ENCODE measurements around the gene TMOD2. TPM values are rescaled to one million over a fixed set of nuclear protein-coding genes. Genes with fewer than 3 reads are reported as not detected.
A peak's percentile ranks its signal among the peaks of the same experiment; 100 is the strongest.

The TMOD2 gene
- total and polyA plus RNA-seq, 7 experiments from 2014 or later: 1.4 to 17.1 (median 10.7) TPM

DNA sequence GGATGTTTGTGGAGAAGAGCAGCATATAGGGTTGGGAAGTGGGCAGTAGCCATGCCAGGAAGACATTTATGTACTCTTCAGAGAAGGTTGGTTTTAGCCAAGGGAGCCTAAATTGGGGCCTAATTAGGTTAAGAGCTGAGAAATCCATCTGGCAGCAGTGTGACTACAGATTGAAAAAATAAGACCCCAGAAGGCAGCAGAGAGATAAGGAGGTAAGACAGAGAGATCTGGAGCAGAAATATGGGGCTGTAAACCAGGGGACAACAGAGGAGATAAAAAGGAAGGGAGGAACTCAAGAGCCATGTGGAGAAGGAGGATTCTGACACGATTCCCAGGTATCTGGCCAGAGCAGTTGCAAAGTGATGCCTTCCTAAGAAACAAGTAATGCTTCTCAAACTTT is 37.2 kb upstream of the TMOD2 start:
- ATAC-seq (no peak), DNase-seq (no peak)
- intact Hi-C loops (cut with micrococcal nuclease): no loop called here
- Mint-ChIP-seq H3K4me1 (peaks cover 0 to 3% (median 0%) of the 10 kb centered on the region in 7 donors), H3K9me3 (no peaks in the 10 kb centered on the region), H3K27me3 (no peaks in the 10 kb centered on the region), H3K4me3 (no peak overlapping the region), H3K27ac (no peak overlapping the region), H3K36me3 (peaks cover 0 to 9% (median 0%) of the 10 kb centered on the region in 5 donors)
- Histone ChIP-seq H3K4me1 (ENCODE audit: control insufficient read depth in 2 of 2, insufficient read depth in 2 of 2, low read length in 2 of 2) (no peaks in the 10 kb centered on the region), H3K9me3 (ENCODE audit: control insufficient read depth in 2 of 3, low read length in 3 of 3) (no peaks in the 10 kb centered on the region), H3K4me3 (ENCODE audit: low read length) (no peak overlapping the region), H3K27me3 (ENCODE audit: control insufficient read depth in 2 of 2, insufficient read depth in 2 of 2, low read length in 2 of 2) (no peaks in the 10 kb centered on the region), H3K27ac (ENCODE audit: low read depth, low read length) (no peak overlapping the region), H3K36me3 (ENCODE audit: control insufficient read depth in 2 of 3, insufficient read depth in 3 of 3, low read length in 3 of 3) (no peaks in the 10 kb centered on the region)
- ChIA-PET POLR2A (interaction anchor here (0.8 kb wide), 1 partner anchor 23 kb away, joined by 4 read pairs; the partner anchor contains the start of gene LYSMD2), CTCF (no interaction called here)

DNA sequence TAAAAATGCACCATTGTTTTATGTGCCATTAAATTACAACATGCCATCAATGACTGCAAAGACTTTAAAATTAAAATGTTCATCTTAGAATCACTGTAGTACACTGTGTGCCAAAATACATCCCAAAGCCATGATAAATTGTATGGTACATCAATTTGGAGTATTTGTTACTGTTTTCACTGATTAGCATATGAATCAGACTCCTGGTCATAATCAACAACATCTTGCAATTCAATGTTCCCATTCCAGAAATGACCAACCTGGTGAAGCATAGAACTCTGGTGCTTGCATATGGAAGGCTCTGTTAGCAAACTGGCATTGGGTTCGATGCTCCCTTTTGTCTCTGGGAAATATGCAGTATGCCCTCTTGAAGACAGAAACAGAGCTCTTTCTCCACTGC is 36.5 kb upstream of the TMOD2 start:
- Mint-ChIP-seq H3K4me3 (no peak overlapping the region), H3K4me1 (peaks cover 0 to 3% (median 0%) of the 10 kb centered on the region in 7 donors), H3K27me3 (no peaks in the 10 kb centered on the region), H3K9me3 (no peaks in the 10 kb centered on the region), H3K36me3 (peaks cover 0 to 9% (median 0%) of the 10 kb centered on the region in 5 donors), H3K27ac (no peak overlapping the region)
- intact Hi-C loops (cut with micrococcal nuclease): no loop called here
- no peaks in the 10 kb centered on the region for H3K4me1 ChIP-seq (ENCODE audit: control insufficient read depth in 2 of 2, insufficient read depth in 2 of 2, low read length in 2 of 2)
- POLR2A ChIA-PET: no interaction called here
- CTCF ChIA-PET: no interaction called here
- DNase-seq: no peak
- H3K9me3 ChIP-seq (ENCODE audit: control insufficient read depth in 2 of 3, low read length in 3 of 3): no peaks in the 10 kb centered on the region
- no peak for ATAC-seq
- no peak overlapping the region for H3K4me3 ChIP-seq (ENCODE audit: low read length)
- no peaks in the 10 kb centered on the region for H3K36me3 ChIP-seq (ENCODE audit: control insufficient read depth in 2 of 3, insufficient read depth in 3 of 3, low read length in 3 of 3)
- no peaks in the 10 kb centered on the region for H3K27me3 ChIP-seq (ENCODE audit: control insufficient read depth in 2 of 2, insufficient read depth in 2 of 2, low read length in 2 of 2)
- no peak overlapping the region for H3K27ac ChIP-seq (ENCODE audit: low read depth, low read length)

DNA sequence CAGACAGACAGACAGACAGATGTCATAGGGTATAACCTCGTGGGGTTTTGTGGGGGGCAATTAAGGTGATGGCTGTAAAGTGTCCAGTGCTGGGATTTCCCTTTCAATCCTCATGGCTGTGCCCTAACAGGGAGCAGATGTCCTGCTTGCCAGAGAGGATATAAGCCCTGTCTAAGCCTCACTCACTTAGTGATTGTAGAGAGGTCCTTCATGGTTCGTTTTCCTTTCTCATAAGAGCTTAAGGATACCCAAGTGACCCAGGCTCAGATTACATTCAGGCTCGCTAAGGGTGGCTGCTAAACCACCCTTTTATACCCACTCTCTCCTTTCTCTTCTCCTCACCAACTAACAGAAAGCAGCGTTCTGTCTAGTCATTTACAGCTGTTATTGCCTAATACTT is 33.2 kb upstream of the TMOD2 start:
- Histone ChIP-seq H3K4me1 (ENCODE audit: control insufficient read depth in 2 of 2, insufficient read depth in 2 of 2, low read length in 2 of 2) (no peaks in the 10 kb centered on the region), H3K36me3 (ENCODE audit: control insufficient read depth in 2 of 3, insufficient read depth in 3 of 3, low read length in 3 of 3) (peaks cover 0 to 20% (median 0%) of the 10 kb centered on the region in 3 experiments), H3K27ac (ENCODE audit: low read depth, low read length) (no peak overlapping the region), H3K4me3 (ENCODE audit: low read length) (no peak overlapping the region), H3K27me3 (ENCODE audit: control insufficient read depth in 2 of 2, insufficient read depth in 2 of 2, low read length in 2 of 2) (no peaks in the 10 kb centered on the region), H3K9me3 (ENCODE audit: control insufficient read depth in 2 of 3, low read length in 3 of 3) (no peaks in the 10 kb centered on the region)
- peak overlapping the region in 6 of 9 donors; percentile 16 to 82 (median 62) for H3K27ac Mint-ChIP-seq
- H3K4me1 Mint-ChIP-seq: peaks cover under 1 to 13% (median 6%) of the 10 kb centered on the region in 7 donors
- no peak overlapping the region for H3K4me3 Mint-ChIP-seq
- no peaks in the 10 kb centered on the region for H3K9me3 Mint-ChIP-seq
- ChIA-PET POLR2A (no interaction called here), CTCF (no interaction called here)
- peaks cover 6 to 24% (median 16%) of the 10 kb centered on the region in 5 donors for H3K36me3 Mint-ChIP-seq
- no peak for ATAC-seq
- intact Hi-C loops (cut with micrococcal nuclease): no loop called here
- DNase-seq: no peak
- no peaks in the 10 kb centered on the region for H3K27me3 Mint-ChIP-seq

DNA sequence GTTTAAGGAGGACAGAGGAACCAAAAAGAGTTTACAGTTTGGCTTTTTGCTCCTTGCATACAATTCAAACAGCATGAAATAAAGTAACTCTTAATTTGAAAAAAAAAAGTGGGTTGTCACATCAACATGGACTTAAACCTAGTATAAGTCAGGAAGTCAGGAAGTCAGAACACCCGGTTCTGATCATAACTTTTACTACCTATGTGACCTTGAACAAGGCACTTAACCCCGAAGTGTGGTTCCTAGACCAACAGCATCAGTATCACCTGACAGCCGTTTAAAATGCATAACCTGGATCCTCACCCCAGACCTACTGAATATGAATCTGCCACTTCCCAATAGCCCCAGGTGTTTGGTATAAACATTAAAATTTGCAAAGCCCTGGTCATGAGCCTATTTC is 32.7 kb upstream of the TMOD2 start:
- peaks cover 6 to 24% (median 17%) of the 10 kb centered on the region in 5 donors for H3K36me3 Mint-ChIP-seq
- H3K4me3 Mint-ChIP-seq: no peak overlapping the region
- peak overlapping the region in 2 of 9 donors; percentile 16 to 72 for H3K27ac Mint-ChIP-seq
- Histone ChIP-seq H3K27ac (ENCODE audit: low read depth, low read length) (no peak overlapping the region), H3K4me1 (ENCODE audit: control insufficient read depth in 2 of 2, insufficient read depth in 2 of 2, low read length in 2 of 2) (no peaks in the 10 kb centered on the region), H3K9me3 (ENCODE audit: control insufficient read depth in 2 of 3, low read length in 3 of 3) (no peaks in the 10 kb centered on the region), H3K27me3 (ENCODE audit: control insufficient read depth in 2 of 2, insufficient read depth in 2 of 2, low read length in 2 of 2) (no peaks in the 10 kb centered on the region), H3K4me3 (ENCODE audit: low read length) (no peak overlapping the region), H3K36me3 (ENCODE audit: control insufficient read depth in 2 of 3, insufficient read depth in 3 of 3, low read length in 3 of 3) (peaks cover 0 to 22% (median 0%) of the 10 kb centered on the region in 3 experiments)
- no peaks in the 10 kb centered on the region for H3K9me3 Mint-ChIP-seq
- ChIA-PET CTCF (no interaction called here), POLR2A (no interaction called here)
- DNase-seq: no peak
- no peaks in the 10 kb centered on the region for H3K27me3 Mint-ChIP-seq
- intact Hi-C loops (cut with micrococcal nuclease): no loop called here
- ATAC-seq: no peak
- H3K4me1 Mint-ChIP-seq: peaks cover 3 to 17% (median 6%) of the 10 kb centered on the region in 7 donors

DNA sequence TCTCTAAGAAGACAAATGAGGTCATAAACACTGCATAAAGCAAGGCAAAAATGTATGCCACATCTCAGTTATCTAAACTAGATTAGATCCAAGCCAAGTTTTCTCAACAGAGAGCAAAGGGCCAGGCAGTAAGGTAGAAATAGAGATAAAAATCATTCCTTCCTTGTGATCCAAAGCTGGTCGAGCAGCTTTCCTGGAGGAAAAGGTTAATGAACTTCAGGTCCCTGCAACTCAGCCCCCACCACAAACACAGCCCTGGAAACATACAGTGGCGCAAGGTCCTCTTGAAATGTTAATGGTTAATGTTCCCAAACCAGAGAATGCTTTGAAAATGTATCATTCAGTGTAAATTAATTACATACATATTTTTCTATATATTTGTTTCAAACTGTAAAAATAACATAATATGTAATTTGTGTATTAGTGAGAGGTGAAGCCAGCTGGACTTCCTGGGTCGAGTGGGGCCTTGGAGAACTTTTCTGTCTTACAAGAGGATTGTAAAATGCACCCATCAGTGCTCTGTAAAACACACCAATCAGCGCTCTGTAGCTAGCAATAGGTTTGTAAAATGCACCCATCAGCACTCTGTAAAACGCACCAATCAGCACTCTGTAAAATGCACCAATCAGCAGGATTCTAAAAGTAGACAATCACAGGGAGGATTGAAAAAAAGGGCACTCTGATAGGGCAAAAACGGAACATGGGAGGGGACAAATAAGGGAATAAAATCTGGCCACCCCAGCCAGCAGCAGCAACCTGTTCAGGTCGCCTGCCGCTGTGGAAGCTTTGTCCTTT is 31.0 kb upstream of the TMOD2 start:
- H3K27ac ChIP-seq (ENCODE audit: low read depth, low read length): no peak overlapping the region
- ATAC-seq (no peak), DNase-seq (no peak)
- peak overlapping the region in 4 of 9 donors; percentile 28 to 63 (median 44) for H3K27ac Mint-ChIP-seq
- H3K36me3 ChIP-seq (ENCODE audit: control insufficient read depth in 2 of 3, insufficient read depth in 3 of 3, low read length in 3 of 3): peaks cover 0 to 22% (median 0%) of the 10 kb centered on the region in 3 experiments
- H3K4me3 ChIP-seq (ENCODE audit: low read length): no peak overlapping the region
- ChIA-PET CTCF (interaction anchor here (1.2 kb wide), 1 partner anchor 40 kb away, joined by 3 read pairs; no protein-coding TSS in a partner anchor), POLR2A (interaction anchor here (1.9 kb wide), 1 partner anchor 11 kb away, joined by 6 read pairs; no protein-coding TSS in a partner anchor)
- no peaks in the 10 kb centered on the region for H3K9me3 Mint-ChIP-seq
- intact Hi-C loops (cut with micrococcal nuclease): no loop called here
- no peaks in the 10 kb centered on the region for H3K9me3 ChIP-seq (ENCODE audit: control insufficient read depth in 2 of 3, low read length in 3 of 3)
- no peaks in the 10 kb centered on the region for H3K27me3 Mint-ChIP-seq
- H3K4me1 Mint-ChIP-seq: peaks cover 14 to 33% (median 20%) of the 10 kb centered on the region in 7 donors
- H3K4me3 Mint-ChIP-seq: no peak overlapping the region
- H3K27me3 ChIP-seq (ENCODE audit: control insufficient read depth in 2 of 2, insufficient read depth in 2 of 2, low read length in 2 of 2): no peaks in the 10 kb centered on the region
- H3K36me3 Mint-ChIP-seq: peaks cover 6 to 30% (median 20%) of the 10 kb centered on the region in 5 donors
- H3K4me1 ChIP-seq (ENCODE audit: control insufficient read depth in 2 of 2, insufficient read depth in 2 of 2, low read length in 2 of 2): peaks cover 7 to 8% of the 10 kb centered on the region in 2 donors

DNA sequence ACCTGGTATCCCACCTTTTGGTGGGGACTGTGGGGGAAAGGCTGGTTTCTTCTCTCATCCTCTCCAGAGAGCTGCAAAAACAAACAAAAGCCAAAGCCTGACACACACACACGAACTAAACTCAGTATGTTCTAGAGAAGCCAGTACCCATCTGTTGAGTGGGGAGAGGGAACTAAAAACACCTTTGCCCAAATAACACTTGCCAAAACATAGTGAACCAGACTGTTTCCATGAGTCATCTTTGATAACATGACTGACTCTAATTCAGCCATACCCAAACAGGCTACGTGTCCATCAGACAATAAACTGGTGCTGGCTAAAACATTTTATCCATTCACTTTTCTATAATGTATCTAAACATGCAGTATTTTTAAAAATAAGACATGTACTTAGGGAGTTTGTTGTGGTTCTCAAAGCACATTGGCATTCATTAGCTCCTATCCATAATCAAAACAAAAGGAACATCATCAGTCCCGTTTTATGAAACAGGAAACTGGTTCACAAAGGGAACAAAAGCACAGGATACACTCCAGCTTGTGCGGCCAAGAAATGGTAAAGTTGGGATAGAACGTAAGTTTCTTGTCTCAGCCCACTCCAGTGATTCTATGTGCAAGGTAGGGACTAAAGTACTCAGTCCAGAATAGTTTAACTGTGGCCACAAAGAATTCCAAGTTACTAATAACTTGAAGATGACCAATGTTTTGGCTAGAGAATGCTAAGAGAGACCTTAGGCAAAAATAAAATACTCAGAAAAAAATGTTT is 30.0 kb upstream of the TMOD2 start:
- peaks cover 0 to 22% (median 0%) of the 10 kb centered on the region in 3 experiments for H3K36me3 ChIP-seq (ENCODE audit: control insufficient read depth in 2 of 3, insufficient read depth in 3 of 3, low read length in 3 of 3)
- POLR2A ChIA-PET: interaction anchor here (1.9 kb wide), 1 partner anchor 10 kb away, joined by 6 read pairs; no protein-coding TSS in a partner anchor
- H3K27ac ChIP-seq (ENCODE audit: low read depth, low read length): no peak overlapping the region
- H3K4me3 Mint-ChIP-seq: no peak overlapping the region
- H3K27ac Mint-ChIP-seq: peak overlapping the region in 3 of 9 donors; percentile 41 to 66 (median 56)
- no peaks in the 10 kb centered on the region for H3K9me3 Mint-ChIP-seq
- H3K4me1 Mint-ChIP-seq: peaks cover 18 to 43% (median 29%) of the 10 kb centered on the region in 7 donors
- no peaks in the 10 kb centered on the region for H3K9me3 ChIP-seq (ENCODE audit: control insufficient read depth in 2 of 3, low read length in 3 of 3)
- no peaks in the 10 kb centered on the region for H3K27me3 Mint-ChIP-seq
- no peak for ATAC-seq
- peaks cover 8% of the 10 kb centered on the region in 2 donors for H3K4me1 ChIP-seq (ENCODE audit: control insufficient read depth in 2 of 2, insufficient read depth in 2 of 2, low read length in 2 of 2)
- H3K36me3 Mint-ChIP-seq: peaks cover 6 to 30% (median 20%) of the 10 kb centered on the region in 5 donors
- H3K4me3 ChIP-seq (ENCODE audit: low read length): no peak overlapping the region
- CTCF ChIA-PET: no interaction called here
- no peaks in the 10 kb centered on the region for H3K27me3 ChIP-seq (ENCODE audit: control insufficient read depth in 2 of 2, insufficient read depth in 2 of 2, low read length in 2 of 2)
- intact Hi-C loops (cut with micrococcal nuclease): no loop called here
- DNase-seq: no peak

All from naive thymus-derived CD4-positive, alpha-beta T cell (primary cell).